IMR-90 (cell line): ENCODE data around the gene ALG1.

Experiments used
- CTCF ChIP-seq: conservative IDR thresholded peaks from 2 replicates; pipeline ENCODE4 v1.5.1; 2012; ENCODE audit warnings: mild to moderate bottlenecking, low read depth, low read length, improper control_type of control experiment
- ELK1 ChIP-seq: fragments of 150-350 bp; IDR thresholded peaks from 2 replicates; pipeline ENCODE4 v1.6.1; 2016; ENCODE audit warnings: low read depth, mild to moderate bottlenecking, low read length, moderate library complexity, borderline replicate concordance
- FOS ChIP-seq: fragments of 150-350 bp; IDR thresholded peaks from 2 replicates; pipeline ENCODE4 v1.6.1; 2016; ENCODE audit warnings: low read depth, low read length
- MAZ ChIP-seq: IDR thresholded peaks from 2 replicates; pipeline ENCODE4 v1.6.1; 2012; ENCODE audit warnings: low read depth, mild to moderate bottlenecking, low read length, improper control_type of control experiment, moderate library complexity, borderline replicate concordance
- POLR2A ChIP-seq: IDR thresholded peaks from 2 replicates; pipeline ENCODE4 v1.6.1; 2012; ENCODE audit warnings: mild to moderate bottlenecking, low read depth, low read length
- RAD21 ChIP-seq: IDR thresholded peaks from 2 replicates; pipeline ENCODE4 v1.6.1; 2012; ENCODE audit warnings: low read length, improper control_type of control experiment
- RCOR1 ChIP-seq: IDR thresholded peaks from 2 replicates; pipeline ENCODE4 v1.6.1; 2012; ENCODE audit warnings: mild to moderate bottlenecking, low read length, improper control_type of control experiment; ENCODE audit not compliant: insufficient replicate concordance

- TF ChIP-seq FOS (no peak), CTCF (no peak), POLR2A (no peak), RAD21 (no peak), RCOR1 (no peak), ELK1 (no peak), MAZ (no peak)
These were observed 332 bp upstream of the ALG1 start for GRCh38 chr16:5071341-5071680.
